Neural crest cell (in vitro differentiated cells): ENCODE data around the gene LIF. TPM values are rescaled to one million over a fixed set of nuclear protein-coding genes. Genes with fewer than 3 reads are reported as not detected.

Source experiments
- DNase-seq: peaks from one replicate; pipeline ENCODE4 v3.0.0; 2021; ENCODE audit warnings: low read depth, mixed read lengths, low spot score
- H3K27ac Mint-ChIP-seq: one replicate; pipeline ENCODE4 v1.8.0; 2021; ENCODE audit warnings: mild to moderate bottlenecking, mixed read lengths; ENCODE audit not compliant: unreplicated experiment
- H3K27me3 Mint-ChIP-seq: 2 replicates; pipeline ENCODE4 v1.8.0; 2021; ENCODE audit warnings: low read depth, mild to moderate bottlenecking, mixed read lengths
- H3K36me3 Mint-ChIP-seq: 2 replicates; pipeline ENCODE4 v1.8.0; 2021; ENCODE audit warnings: low read depth, mild to moderate bottlenecking, mixed read lengths
- H3K4me1 Mint-ChIP-seq: 2 replicates; pipeline ENCODE4 v1.8.0; 2021; ENCODE audit warnings: mixed read lengths
- H3K4me3 Mint-ChIP-seq: one replicate; pipeline ENCODE4 v1.8.0; 2021; ENCODE audit warnings: mild to moderate bottlenecking, mixed read lengths
- H3K9me3 Mint-ChIP-seq: 2 replicates; pipeline ENCODE4 v1.8.0; 2021; ENCODE audit warnings: mixed read lengths
- CTCF ChIP-seq: fragments of 200-600 bp; sonication (generic); conservative IDR thresholded peaks from 2 replicates; pipeline ENCODE4 v1.5.0; 2021; ENCODE audit warnings: antibody characterized with exemption, mild to moderate bottlenecking
- total RNA-seq: library from RNA; stranded (reverse); gene quantifications from 2 replicates; pipeline ENCODE4 v1.2.1, GENCODE V29; 2021

LIF gene
- total RNA-seq, 1 donor from 2014 or later = 1.1 TPM

DNA sequence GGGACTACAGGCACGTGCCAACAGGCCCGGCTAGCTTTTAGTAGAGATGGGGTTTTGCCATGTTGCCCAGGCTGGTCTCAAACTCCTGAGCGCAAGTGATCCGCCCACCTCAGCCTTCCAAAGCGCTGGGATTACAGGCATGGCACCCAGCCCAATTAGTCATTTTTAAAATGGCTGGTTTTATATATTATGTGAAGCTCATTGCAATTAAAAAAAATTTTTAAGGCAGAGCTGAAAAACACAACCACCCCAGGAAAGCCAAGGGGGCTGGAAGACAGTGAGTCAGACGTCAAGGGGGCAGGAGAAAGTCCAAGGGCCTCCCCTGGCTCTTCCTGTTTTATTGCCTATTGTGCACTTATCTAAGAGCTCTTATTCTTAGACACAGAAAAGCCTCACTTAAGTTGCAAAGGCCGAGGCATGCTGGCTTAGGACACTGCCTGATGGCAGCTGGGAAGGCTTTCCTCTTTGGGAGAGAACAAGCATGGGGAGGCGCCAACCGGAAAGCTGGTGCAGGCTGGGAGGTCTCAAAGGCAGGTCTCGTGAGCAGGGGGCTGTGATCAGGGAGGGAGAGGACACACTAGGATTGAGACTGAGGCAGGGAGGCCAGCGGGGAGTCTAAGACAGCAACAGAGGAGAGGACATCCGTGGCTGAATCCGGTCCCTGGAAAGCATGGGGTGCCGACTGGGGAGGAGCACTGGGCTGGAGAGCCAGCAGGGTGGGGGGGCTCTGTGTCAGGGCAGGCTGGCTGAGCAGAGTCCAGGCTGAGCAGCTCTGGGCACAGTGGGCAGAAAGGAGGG, 31.2 kb upstream of the LIF start:
- DNase-seq = no peak
- Mint-ChIP-seq H3K27me3 (no peaks in the 10 kb centered on the region), H3K4me3 (no peak overlapping the region), H3K4me1 (peaks cover 21% of the 10 kb centered on the region), H3K27ac (peak overlapping the region; percentile 97), H3K9me3 (no peaks in the 10 kb centered on the region), H3K36me3 (no peaks in the 10 kb centered on the region)
- TF ChIP-seq CTCF = no peak

DNA sequence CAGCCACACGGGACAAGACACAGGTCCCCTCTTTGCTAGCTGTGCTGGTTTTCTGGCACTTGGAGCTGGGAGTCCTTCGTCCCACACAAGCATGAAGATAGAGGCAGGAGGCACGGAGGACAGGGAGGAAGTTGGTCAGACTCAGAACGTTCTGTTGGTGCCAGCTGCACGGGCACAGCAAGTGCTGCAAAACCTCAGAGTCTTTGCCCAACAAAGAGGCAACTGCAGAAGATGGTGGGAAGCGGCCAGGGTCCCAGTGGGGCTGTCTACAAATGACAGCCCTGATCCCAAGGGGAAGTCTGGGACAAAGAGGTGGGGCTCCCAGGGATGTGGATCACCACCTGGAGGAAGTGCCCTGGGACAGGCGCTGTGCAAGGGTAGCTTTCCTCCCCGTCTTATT, 29.5 kb upstream of the LIF start:
- no peaks in the 10 kb centered on the region for H3K9me3 Mint-ChIP-seq
- TF ChIP-seq CTCF = no peak

DNA sequence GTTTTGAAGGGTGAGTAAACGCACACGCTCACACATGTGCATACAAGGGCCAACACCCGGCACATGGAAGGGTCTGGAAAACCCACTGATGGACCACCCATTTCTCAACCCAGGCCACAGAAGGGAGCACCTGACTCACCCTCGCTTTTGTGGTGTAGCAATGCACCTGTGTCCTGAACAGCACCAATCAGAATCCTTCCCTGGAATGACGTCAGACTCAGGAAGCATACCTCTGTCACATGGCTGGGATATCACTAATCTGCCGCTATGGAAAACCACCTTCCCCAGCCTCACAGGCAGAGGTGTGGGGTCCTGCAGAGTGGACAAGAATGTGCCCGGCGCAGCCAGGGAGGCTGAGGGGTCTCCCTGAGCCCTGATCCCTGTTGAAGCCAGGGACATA, 29.1 kb upstream of the LIF start:
- Mint-ChIP-seq H3K9me3 (no peaks in the 10 kb centered on the region), H3K27ac (no peak overlapping the region), H3K4me1 (peaks cover 21% of the 10 kb centered on the region), H3K27me3 (no peaks in the 10 kb centered on the region), H3K4me3 (no peak overlapping the region), H3K36me3 (no peaks in the 10 kb centered on the region)
- no peak for DNase-seq
- no peak for TF ChIP-seq CTCF

More for the DNA sequence above, 29.5 kb upstream of the LIF start:
- Mint-ChIP-seq H3K4me1 (peaks cover 21% of the 10 kb centered on the region), H3K27me3 (no peaks in the 10 kb centered on the region), H3K4me3 (no peak overlapping the region), H3K27ac (no peak overlapping the region), H3K36me3 (no peaks in the 10 kb centered on the region)
- DNase-seq = no peak

GRCh38 chr22:30274437-30274812, 27.9 kb upstream of the LIF start:
- Mint-ChIP-seq H3K27me3 (no peaks in the 10 kb centered on the region), H3K36me3 (no peaks in the 10 kb centered on the region), H3K4me3 (no peak overlapping the region), H3K4me1 (peaks cover 18% of the 10 kb centered on the region), H3K9me3 (no peaks in the 10 kb centered on the region), H3K27ac (no peak overlapping the region)
- DNase-seq = no peak
- no peak for TF ChIP-seq CTCF

DNA sequence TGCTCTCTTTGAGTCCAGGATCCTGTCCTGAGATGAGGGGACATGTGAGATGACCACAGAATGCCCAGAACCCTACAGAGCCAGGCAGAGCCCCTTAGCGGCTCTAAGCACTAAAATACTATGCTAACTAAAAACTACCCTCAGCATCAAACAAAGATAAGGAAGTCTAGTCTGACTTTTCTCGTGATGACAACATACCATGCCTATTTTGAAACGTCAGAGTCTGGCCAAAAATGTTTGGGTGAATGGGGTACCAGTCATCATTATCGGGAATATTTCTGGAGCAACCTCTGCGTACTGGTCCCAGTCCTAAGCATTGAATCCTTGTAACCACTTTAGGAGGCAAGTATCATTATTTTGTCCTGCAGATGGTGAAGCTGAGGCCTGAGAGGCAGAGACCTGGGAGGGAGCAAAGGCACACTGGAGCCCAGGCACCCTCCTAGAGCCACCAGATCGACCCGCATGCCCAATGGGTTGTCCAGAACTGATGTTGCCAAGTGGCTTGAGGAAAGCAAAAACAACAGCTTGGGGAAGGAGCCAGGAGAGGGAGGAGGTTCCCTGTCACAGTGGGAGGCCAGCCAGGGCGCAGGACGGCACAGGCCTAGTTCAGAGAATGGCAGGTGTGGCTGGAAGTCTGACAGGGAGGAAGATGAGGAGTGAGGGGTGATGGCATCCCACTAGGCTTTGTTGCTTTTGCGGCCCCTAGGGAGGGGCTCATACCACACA, 27.3 kb upstream of the LIF start:
- Mint-ChIP-seq H3K27ac (no peak overlapping the region), H3K36me3 (no peaks in the 10 kb centered on the region), H3K27me3 (no peaks in the 10 kb centered on the region), H3K4me3 (no peak overlapping the region), H3K9me3 (no peaks in the 10 kb centered on the region), H3K4me1 (peaks cover 16% of the 10 kb centered on the region)
- no peak for DNase-seq
- no peak for TF ChIP-seq CTCF
